ENCODE data around the gene SLC39A2.
"Not testable (repeated sequence)": the region's sequence is repeated elsewhere in the genome, so short reads cannot be mapped to it uniquely, and the experiment has no call there.

SLC39A2 gene, protein sequence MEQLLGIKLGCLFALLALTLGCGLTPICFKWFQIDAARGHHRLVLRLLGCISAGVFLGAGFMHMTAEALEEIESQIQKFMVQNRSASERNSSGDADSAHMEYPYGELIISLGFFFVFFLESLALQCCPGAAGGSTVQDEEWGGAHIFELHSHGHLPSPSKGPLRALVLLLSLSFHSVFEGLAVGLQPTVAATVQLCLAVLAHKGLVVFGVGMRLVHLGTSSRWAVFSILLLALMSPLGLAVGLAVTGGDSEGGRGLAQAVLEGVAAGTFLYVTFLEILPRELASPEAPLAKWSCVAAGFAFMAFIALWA

DNA sequence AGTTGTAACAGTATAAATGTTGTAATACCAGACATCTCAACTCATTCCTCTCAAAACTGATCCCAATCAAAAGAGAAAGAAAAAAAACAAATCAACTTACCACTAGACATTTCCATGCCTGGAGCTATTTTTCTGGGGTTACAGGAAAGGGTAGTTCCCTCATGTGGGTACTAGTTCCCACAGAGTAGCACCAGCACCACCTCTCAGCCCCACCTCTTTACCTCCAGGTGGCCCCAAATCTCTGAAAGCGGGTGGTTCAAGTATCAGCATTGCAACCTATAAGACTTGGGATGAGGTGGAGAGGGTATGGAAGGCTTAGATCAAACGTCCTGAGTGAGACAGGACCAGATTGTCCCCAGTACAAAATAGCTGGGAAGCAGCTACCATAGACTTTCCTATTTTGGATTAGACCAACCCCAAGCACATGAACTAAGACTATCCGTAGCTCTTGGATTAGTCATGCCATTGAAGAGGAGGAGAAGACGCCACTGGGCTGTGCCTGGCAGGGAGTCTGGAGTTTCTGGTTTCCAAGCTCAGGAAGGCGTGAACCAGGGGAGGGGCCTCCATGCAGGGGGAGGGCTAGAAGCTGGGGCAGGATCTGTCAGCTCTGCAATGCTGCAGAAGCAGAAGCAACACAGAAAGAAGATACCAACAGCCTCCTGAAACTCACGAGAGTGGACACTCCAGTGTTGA lies at the start of gene SLC39A2:
Gene SLC39A2 (plus strand): TSS at position 620 of the 693 bp plus-strand sequence. CDS start 154 bp downstream, outside the sequence.
- in situ Hi-C loops (cut with HindIII; ENCODE audit: low pct_ligation_motif_present, low pct_unique_long_range_greater_than_20kb, low sequenced_read_pairs): no loop called here
- DNase-seq: peak; percentile 69

DNA sequence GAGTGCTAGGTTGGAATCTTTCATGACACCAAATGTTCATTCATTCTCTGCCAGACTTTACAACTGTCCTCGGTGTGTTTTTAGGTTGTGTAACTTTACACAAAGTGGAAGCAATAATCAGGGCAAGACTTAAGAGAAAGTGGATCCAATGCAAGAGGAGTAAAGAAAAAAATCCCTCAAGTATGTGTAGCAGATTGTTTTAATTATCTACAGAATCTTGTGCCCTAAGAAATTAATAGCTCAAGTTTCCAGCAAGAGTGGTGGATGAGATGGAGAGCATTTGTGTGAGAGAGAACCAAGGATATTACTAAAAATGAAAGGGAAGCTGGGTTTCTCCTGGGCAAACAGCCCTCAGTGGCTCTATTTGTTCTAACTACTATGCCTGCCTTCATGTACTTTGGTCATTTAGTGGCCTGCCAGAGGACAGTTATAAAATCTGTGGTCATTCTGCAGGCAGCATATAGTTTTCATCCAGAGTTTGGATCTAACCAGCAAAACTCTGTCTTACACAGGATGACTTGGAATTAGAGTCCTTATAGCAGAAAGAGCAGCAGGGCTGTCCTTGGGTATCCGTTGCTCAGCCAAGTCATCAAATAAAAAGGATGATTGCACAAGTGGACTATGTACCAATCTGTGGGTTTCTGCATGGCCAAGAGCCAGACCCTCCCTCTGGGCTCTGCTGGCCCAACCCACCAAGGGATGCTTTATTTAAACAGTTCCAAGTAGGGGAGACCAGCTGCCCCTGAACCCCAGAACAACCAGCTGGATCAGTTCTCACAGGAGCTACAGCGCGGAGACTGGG lies 44.2 kb upstream of the SLC39A2 start, which contains the start of gene RNASE2:
Gene RNASE2 (plus strand): TSS at position 752 of the 802 bp plus-strand sequence. CDS start 285 bp downstream, outside the sequence.
- DNase-seq; in situ Hi-C loops (cut with HindIII; ENCODE audit: low pct_ligation_motif_present, low pct_unique_long_range_greater_than_20kb, low sequenced_read_pairs): not testable (repeated sequence)

DNA sequence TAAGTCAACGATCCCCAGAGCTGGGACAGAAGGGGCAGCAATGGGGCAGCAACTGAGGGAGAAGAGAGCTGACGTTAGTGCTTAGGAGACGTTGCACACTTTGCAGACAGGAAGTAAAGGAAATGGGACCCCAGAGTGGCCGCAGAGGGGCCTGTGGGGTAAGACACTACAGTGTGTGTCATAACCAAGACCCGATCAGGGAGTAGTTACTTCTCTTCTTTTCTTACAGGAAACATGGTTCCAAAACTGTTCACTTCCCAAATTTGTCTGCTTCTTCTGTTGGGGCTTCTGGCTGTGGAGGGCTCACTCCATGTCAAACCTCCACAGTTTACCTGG lies 43.6 kb upstream of the SLC39A2 start:
- in situ Hi-C loops (cut with HindIII; ENCODE audit: low pct_ligation_motif_present, low pct_unique_long_range_greater_than_20kb, low sequenced_read_pairs); DNase-seq: not testable (repeated sequence)

DNA sequence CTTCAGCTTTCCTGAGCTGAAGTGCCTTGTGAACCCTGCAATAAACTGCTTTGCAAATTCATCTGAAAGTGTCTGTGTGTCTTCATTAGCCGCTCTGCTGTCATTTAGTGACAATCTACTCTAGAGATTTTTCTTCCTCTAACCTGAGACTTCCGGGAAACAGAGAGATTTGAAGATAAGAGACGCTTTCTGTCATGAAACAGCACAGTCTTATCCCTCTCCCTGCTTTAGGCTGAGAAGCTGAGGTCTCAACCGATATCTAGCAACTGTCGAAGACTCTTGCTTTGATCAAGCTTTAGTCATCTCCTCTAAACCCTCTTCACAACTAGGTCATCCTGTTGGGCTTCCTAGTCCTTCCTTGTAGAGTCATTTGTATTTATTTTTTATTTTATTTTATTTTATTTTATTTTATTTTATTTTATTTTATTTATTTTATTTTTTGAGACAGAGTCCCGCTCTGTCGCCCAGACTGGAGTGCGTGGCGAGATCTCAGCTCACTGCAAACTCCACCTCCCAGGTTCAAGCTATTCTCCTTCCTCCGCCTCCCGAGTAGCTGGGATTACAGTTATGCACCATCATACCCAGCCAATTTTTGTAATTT lies 42.6 kb upstream of the SLC39A2 start:
- in situ Hi-C loops (cut with HindIII; ENCODE audit: low pct_ligation_motif_present, low pct_unique_long_range_greater_than_20kb, low sequenced_read_pairs): no loop called here

DNA sequence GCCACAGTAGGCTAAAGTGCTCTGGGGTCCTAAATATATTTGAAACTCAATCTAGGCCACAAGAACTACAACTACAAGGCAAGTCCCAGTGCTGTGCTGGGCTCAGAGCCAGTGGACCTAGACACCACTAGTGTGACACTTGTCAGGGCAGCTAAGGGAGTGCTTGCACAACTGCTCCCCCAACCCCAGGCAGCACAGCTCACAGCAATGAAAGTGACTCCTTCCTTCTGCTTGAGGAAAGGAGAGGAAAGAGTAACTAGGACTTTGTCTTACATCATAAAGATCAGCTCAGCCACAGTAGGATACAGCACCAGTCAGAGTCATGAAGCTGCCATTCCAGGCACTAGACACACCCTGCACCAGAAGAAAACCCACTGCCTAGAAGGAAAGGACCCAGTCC lies 40.1 kb upstream of the SLC39A2 start:
- DNase-seq: not testable (repeated sequence)

More for the DNA sequence above, 42.6 kb upstream of the SLC39A2 start:
- DNase-seq: no peak

DNA sequence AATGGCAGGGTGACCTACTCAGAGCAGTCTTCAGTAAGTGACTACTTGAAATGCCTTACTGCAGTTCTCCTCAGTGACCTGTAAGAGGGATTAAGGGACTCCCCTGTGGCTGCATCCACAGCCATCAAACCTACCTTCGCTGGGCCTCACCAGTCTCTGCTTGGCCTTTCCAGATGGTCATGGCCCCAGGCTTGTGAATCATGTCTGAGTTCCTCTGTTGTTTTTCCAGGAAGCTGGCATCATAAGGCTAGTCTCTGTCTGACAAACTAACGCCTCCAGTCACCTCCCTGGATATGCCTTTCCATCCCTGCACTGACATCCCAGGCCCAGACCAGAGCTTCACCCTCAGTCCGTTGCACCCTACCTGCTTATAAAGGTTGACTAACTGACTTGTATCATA lies 29.8 kb upstream of the SLC39A2 start:
- DNase-seq: no peak
- in situ Hi-C loops (cut with HindIII; ENCODE audit: low pct_ligation_motif_present, low pct_unique_long_range_greater_than_20kb, low sequenced_read_pairs): no loop called here

More for the DNA sequence above, 40.1 kb upstream of the SLC39A2 start:
- in situ Hi-C loops (cut with HindIII; ENCODE audit: low pct_ligation_motif_present, low pct_unique_long_range_greater_than_20kb, low sequenced_read_pairs): not testable (repeated sequence)

DNA sequence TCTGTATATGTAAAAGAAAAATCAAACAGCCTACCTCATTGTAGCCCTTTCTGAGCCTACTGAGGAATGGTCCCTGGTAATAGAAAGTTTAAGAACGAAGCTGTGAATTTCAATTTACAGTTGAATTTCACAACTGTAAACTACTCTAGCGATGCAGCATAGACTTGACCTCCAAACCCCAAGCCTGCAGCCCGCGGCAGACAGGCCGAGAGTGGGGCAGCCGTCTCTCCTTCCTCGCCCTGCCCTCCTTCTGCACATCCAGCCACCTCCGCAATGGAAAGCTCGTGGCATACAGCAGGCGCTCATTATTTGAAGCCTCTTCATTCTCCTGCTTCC lies 28.5 kb upstream of the SLC39A2 start:
- in situ Hi-C loops (cut with HindIII; ENCODE audit: low pct_ligation_motif_present, low pct_unique_long_range_greater_than_20kb, low sequenced_read_pairs): no loop called here
- no peak for DNase-seq

DNA sequence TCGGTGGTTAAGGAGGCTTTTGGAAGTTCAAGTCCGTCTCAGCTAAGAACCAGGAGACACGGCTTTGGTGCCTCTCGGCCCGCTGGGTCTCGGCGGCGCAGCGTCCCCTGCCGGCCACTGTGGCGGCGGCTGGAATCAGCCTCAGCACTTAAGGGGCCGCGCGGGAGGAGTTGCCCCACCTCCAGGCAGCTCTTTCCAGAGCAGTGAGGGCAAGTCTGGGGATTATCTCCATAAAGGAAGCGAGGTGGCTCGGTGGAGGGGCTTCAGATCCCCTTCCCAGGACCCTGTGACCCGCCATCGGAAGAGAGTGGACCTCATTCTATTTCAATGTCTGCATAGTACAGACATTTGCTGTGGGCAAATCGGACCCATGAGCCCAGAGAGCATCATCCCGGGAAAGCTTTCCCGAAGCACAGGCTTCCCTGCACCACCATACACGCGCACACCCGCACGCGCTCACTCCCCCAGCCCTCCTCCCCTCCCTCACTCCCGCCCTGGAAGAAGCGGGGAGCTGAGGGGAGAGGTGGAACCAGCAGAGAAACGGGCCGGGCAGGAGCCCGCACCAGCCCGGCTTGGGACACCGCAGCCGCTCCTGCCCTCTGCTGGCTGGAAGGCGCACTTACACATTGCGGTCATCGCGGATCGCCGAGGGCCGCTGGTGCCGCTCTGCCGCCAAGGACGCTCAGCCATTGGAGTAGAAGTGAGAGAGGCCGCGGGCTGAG lies 27.9 kb upstream of the SLC39A2 start:
- in situ Hi-C loops (cut with HindIII; ENCODE audit: low pct_ligation_motif_present, low pct_unique_long_range_greater_than_20kb, low sequenced_read_pairs): no loop called here
- DNase-seq: peak; percentile 82

DNA sequence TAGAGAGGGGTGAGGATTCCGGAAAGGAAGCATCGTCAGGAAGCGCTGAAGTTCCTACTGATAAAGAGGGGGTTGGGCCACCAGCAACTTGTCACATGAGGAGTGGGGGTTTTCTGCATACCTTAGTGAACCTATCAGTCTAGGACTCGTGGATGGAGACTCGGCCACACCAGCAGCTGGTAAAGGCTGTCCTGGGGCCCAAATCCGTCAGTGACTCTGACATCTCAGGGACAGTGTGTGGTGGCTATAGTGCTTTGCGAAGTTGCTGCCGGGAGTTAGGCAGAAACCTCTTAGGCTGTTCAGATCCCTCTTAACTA lies 27.4 kb upstream of the SLC39A2 start:
- in situ Hi-C loops (cut with HindIII; ENCODE audit: low pct_ligation_motif_present, low pct_unique_long_range_greater_than_20kb, low sequenced_read_pairs): no loop called here
- no peak for DNase-seq

DNA sequence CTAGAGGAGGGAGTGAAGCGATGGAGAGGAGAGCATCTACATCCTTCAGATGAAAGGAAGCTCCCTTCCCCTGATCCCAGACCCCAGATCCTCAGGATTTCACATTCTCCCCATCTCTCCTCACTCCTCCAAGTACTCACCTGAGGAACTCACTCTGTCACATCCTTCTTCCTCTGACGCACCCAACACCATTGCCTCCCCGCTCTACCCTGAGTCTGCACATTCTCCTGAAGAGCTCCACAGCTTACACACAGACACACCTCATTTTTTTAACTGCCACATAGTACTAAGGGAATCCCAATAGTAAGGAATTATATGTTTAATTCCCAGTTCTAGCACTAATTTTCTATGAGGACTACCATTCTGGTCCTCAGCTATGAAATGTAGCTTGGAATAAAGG lies 25.6 kb upstream of the SLC39A2 start:
- in situ Hi-C loops (cut with HindIII; ENCODE audit: low pct_ligation_motif_present, low pct_unique_long_range_greater_than_20kb, low sequenced_read_pairs): no loop called here
- DNase-seq: no peak

DNA sequence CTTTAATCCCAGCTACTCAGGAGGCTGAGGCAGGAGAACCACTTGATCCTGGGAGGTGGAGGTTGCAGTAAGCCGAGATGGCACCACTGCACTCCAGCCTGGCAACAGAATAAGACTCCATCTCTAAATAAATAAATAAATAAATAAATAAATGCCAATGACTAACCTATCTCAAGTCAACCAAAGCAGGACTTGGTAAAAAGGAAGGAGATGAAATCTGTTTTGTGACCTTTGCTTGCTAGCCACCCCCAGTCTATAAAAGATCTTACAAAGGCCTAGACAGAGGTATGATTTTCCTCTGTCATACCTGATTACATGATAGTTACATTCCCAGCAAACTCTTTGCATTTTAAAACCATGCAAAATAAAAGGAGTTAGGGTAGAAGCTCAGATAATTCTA lies 22.8 kb upstream of the SLC39A2 start:
- no peak for DNase-seq
- in situ Hi-C loops (cut with HindIII; ENCODE audit: low pct_ligation_motif_present, low pct_unique_long_range_greater_than_20kb, low sequenced_read_pairs): no loop called here

DNA sequence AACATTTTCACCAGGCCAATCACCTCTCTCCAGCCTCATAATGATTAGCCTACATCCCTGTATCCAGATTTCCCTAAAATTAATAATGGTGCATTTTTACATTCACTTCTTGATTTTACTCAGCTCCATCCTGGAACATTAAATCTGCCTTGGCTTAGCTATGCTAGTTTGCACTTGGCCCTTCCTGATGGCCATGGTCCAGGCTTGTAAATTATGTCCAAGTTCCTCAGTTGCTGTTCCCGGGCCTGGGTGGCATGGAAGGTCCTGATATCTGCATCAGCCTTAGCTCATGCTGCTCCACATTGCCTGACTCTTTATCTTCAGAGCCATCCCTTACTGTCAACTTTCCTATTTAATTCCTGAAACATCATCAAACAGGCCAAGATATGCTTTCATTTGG lies 20.4 kb upstream of the SLC39A2 start:
- DNase-seq: no peak

DNA sequence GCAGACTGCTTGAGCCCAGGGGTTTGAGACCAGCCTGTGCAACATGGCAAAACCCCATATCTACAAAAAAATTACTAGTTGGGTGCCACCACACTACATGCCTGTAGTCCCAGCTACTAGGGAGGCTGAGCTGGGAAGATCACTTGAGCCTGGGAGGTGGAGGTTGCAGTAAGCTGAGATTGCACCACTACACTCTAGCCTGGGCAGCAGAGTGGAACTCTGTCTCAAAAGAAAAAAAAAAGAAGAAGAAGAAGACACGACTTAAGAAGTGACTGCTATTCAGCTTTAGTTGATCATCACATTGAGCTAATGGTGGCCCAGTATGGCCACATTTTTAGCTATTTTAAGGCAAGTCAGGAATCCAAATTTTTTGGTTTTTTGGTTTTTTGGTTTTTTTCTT lies 18.2 kb upstream of the SLC39A2 start:
- in situ Hi-C loops (cut with HindIII; ENCODE audit: low pct_ligation_motif_present, low pct_unique_long_range_greater_than_20kb, low sequenced_read_pairs): no loop called here
- DNase-seq: no peak

More for the DNA sequence above, 20.4 kb upstream of the SLC39A2 start:
- in situ Hi-C loops (cut with HindIII; ENCODE audit: low pct_ligation_motif_present, low pct_unique_long_range_greater_than_20kb, low sequenced_read_pairs): no loop called here

DNA sequence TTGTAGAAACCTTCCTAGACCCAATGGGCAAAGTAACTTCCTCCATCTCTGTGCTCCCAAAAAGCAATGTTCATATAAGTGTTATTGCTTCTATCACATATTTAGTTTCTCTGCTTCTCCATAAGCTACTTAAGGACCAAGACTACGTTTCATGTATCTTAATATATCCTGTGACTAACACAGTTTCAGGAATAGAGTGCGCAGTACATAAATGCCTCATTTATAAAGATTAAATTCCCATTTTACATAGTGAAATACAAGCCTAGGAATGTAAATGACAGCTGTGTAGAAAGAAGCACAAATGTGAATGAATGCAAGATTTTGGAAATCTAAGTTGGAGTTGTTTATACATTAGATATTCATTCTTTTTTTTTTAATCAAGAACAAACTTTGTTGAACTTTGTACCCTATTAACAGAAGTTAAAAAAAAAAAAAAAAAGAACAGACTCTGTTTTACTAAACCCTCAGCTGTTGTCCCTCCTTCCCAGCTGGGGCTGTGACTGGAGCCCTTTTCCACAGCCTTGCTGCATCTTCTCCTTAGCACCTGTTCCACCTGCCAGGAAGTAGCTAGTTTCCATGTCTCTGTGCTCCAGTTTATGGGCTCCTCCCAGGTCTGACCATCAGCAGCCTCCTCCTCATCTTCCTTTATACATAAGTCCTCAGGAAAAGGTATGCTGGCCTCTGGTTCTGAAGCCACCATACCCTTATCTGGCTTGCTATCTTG lies 16.3 kb upstream of the SLC39A2 start:
- in situ Hi-C loops (cut with HindIII; ENCODE audit: low pct_ligation_motif_present, low pct_unique_long_range_greater_than_20kb, low sequenced_read_pairs): no loop called here
- DNase-seq: no peak

DNA sequence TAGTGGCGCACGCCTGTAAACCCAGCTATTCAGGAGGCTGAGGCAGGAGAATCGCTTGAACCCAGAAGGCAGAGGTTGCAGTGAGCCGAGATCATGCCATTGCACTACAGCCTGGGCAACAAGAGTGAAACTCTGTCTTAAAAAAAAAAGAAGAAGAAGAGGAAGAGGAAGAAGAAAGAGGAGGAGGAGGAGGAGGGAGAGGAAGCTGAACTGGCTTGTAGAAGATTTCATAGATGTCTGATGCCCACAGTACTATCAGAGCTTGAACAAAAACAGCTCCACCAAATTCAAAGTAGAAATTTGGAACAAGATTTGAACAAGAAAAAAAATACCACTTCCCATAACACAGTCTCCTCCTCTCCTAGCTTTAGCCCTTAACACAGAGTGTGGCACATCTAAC lies 13.4 kb upstream of the SLC39A2 start:
- DNase-seq; in situ Hi-C loops (cut with HindIII; ENCODE audit: low pct_ligation_motif_present, low pct_unique_long_range_greater_than_20kb, low sequenced_read_pairs): not testable (repeated sequence)

DNA sequence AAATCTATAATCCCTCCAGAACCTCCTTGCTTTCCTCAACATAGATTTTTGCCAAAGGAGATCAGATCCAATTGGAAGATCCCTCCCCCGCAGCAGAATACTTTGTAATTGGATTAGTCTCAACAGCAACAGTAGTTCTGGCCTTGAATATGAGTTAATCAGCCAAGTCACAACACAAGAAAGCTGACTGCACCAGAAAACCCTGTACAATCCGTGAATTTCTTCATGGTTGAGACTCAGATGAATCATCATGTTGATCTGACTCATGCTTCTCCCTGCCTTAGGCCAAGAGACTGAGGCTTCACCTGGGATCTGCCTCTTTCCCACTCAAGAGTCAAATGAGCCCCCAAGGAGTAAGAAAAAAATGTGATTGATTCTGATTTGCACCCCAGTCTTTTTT lies 12.3 kb upstream of the SLC39A2 start:
- DNase-seq: peak; percentile 80
- in situ Hi-C loops (cut with HindIII; ENCODE audit: low pct_ligation_motif_present, low pct_unique_long_range_greater_than_20kb, low sequenced_read_pairs): no loop called here

DNA sequence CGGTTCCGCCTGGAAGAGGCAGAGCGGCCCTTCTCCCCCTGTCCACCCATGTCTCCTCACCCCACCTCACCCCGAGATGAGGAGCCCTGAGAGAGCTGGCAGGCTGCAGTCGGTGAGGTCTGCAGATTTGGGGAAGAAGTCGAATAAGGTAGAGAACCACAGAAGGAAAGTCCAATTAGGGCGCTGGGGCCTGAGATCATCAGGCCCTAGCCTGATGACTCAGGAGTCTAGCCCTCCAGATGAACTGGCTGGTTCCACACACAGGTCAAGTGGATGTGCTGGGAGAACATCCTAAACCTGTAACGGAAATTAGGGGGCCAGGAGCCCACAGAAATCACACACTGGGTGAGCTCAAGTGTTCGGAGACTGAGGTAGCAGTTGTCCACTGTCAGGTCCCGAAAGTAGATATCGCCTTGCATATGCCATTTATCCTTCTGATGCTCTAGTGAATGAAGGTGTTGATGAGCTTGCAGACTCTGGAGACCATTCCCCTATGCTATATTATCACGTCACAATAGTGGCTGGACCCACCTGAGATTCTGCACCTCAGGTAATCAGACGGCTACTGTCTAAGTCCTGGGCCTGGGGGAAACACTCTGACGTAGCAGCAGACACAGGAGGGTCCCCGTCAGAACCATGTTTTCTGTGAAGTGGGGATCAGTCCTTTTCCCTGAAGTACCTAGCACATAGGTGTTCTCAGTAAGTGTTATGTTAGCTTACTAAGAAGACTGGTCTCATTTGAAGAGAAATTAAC lies 10.2 kb upstream of the SLC39A2 start:
- in situ Hi-C loops (cut with HindIII; ENCODE audit: low pct_ligation_motif_present, low pct_unique_long_range_greater_than_20kb, low sequenced_read_pairs): no loop called here

More for the DNA sequence above, 10.2 kb upstream of the SLC39A2 start:
- no peak for DNase-seq

Measured in ACHN (cell line).